ENCODE results near the gene NNAT. TPM values are rescaled to one million over a fixed set of nuclear protein-coding genes. Genes with fewer than 3 reads are reported as not detected.

Gene NNAT
- polyA plus RNA-seq, 1 donor from 2014 or later, result 996 TPM

DNA sequence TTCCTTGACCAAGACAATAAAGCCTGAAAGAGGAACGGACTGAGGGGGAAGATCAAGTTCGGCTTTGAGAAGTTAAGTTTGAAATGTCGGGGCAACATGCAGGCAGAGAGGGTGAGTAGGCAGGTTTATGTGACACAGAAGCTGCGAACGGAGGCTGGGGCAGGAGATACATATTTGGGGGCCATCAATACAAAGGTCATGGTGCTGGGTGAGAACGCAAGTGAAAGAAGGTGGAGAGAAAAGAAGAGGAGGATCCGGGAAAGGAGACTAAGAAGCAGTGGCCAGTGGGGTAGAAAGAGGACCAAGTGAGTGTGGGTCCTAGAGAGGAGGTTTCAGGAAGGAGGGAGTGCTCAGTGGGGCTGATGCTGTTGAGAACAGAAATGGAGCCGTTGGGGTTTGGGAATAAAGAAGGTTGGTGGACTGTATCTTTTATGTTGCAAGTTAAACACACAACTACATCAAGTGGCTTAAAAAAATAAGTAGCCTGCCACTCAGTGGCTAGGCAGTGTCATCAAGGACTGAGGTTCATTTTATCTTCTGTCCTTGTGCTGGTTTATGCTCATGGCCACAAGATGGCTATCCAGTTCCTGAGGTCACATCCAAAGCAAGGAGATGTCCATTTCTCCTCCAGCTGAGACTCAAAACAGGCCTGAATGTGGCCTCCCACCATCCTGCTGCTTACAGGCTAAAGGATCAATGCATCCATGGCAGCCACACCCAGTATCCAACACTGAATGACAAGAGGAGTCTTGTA is 8.3 kb downstream of the NNAT start:
- no peak overlapping the region for H2AFZ ChIP-seq (ENCODE audit: low read depth, low read length)
- H3K79me2 ChIP-seq (replicated peaks; ENCODE audit: insufficient read depth, low read length), result peaks cover 32% of the 10 kb centered on the region
- H3K4me2 ChIP-seq (ENCODE audit: low read length), result no peak overlapping the region
- no peak overlapping the region for H3K9ac ChIP-seq (ENCODE audit: low read length)
- no peak overlapping the region for H3K4me3 ChIP-seq (ENCODE audit: low read length)
- no peaks in the 10 kb centered on the region for H3F3A ChIP-seq (ENCODE audit: insufficient read depth, low read length, poor library complexity, severe bottlenecking)
- no peaks in the 10 kb centered on the region for H3K27me3 ChIP-seq (ENCODE audit: insufficient read depth, low read depth, low read length)
- no peaks in the 10 kb centered on the region for H3K9me3 ChIP-seq (ENCODE audit: low read length)
- TF ChIP-seq, protein P1, sequence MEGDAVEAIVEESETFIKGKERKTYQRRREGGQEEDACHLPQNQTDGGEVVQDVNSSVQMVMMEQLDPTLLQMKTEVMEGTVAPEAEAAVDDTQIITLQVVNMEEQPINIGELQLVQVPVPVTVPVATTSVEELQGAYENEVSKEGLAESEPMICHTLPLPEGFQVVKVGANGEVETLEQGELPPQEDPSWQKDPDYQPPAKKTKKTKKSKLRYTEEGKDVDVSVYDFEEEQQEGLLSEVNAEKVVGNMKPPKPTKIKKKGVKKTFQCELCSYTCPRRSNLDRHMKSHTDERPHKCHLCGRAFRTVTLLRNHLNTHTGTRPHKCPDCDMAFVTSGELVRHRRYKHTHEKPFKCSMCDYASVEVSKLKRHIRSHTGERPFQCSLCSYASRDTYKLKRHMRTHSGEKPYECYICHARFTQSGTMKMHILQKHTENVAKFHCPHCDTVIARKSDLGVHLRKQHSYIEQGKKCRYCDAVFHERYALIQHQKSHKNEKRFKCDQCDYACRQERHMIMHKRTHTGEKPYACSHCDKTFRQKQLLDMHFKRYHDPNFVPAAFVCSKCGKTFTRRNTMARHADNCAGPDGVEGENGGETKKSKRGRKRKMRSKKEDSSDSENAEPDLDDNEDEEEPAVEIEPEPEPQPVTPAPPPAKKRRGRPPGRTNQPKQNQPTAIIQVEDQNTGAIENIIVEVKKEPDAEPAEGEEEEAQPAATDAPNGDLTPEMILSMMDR (IDR thresholded peaks at IDR 0.05; ENCODE audit: poor library complexity, severe bottlenecking), result peak; percentile 12
- no peak for TF ChIP-seq EP300 (conservative IDR thresholded peaks at IDR 0.05; ENCODE audit: poor library complexity, severe bottlenecking)
- H4K20me1 ChIP-seq (ENCODE audit: insufficient read depth), result no peaks in the 10 kb centered on the region
- no peaks in the 10 kb centered on the region for H3K9me2 ChIP-seq (ENCODE audit: insufficient read depth, low read length)
- H3K27ac ChIP-seq (ENCODE audit: low read length), result no peak overlapping the region
- H3K36me3 ChIP-seq (ENCODE audit: insufficient read depth, low read length), result no peaks in the 10 kb centered on the region

DNA sequence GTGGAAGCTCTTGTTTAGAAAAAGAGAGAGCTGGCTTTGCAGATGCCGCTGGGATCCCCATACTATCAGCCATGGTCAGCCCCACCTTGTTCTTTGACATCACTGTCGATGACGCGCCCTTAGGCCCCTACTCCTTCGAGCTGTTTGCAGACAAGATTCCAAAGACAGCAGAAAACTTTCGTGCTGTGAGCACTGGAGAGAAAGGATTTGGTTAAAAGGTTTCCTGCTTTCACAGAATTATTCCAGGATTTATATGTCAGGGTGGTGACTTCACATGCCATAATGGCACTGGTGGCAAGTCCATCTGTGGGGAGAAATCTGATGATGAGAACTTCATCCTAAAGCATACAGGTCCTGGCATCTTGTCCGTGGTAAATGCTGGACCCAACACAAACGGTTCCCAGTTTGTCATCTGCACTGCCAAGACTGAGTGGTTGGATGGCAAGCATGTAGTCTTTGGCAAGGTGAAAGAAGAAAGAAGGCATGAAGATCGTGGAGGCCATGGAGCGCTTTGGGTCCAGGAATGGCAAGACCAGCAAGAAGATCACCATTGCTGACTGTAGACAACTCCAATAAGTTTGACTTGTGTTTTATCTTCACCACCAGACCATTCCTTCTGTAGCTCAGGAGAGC is 9.0 kb downstream of the NNAT start:
- Histone ChIP-seq H3K36me3 (ENCODE audit: insufficient read depth, low read length) (no peaks in the 10 kb centered on the region), H3K4me3 (ENCODE audit: low read length) (no peak overlapping the region), H3K4me2 (ENCODE audit: low read length) (no peak overlapping the region), H3K79me2 (replicated peaks; ENCODE audit: insufficient read depth, low read length) (peaks cover 25% of the 10 kb centered on the region), H3K9me2 (ENCODE audit: insufficient read depth, low read length) (no peaks in the 10 kb centered on the region), H4K20me1 (ENCODE audit: insufficient read depth) (no peaks in the 10 kb centered on the region), H3K9ac (ENCODE audit: low read length) (no peak overlapping the region), H3K27me3 (ENCODE audit: insufficient read depth, low read depth, low read length) (no peaks in the 10 kb centered on the region), H3K9me3 (ENCODE audit: low read length) (no peaks in the 10 kb centered on the region), H2AFZ (ENCODE audit: low read depth, low read length) (no peak overlapping the region), H3F3A (ENCODE audit: insufficient read depth, low read length, poor library complexity, severe bottlenecking) (no peaks in the 10 kb centered on the region), H3K27ac (ENCODE audit: low read length) (no peak overlapping the region)
- TF ChIP-seq POLR2AphosphoS5 (IDR thresholded peaks at IDR 0.05) (no peak), MXI1 (conservative IDR thresholded peaks at IDR 0.05; ENCODE audit: poor library complexity, severe bottlenecking) (no peak), TAF1 (IDR thresholded peaks at IDR 0.05; ENCODE audit: low read depth) (no peak), EP300 (conservative IDR thresholded peaks at IDR 0.05; ENCODE audit: poor library complexity, severe bottlenecking) (no peak), RAD21 (conservative IDR thresholded peaks at IDR 0.05) (no peak), EZH2 (IDR thresholded peaks at IDR 0.05; ENCODE audit: borderline replicate concordance, insufficient read depth, low read length, poor library complexity, severe bottlenecking) (no peak), SMC3 (conservative IDR thresholded peaks at IDR 0.05; ENCODE audit: poor library complexity) (no peak)
- TF ChIP-seq, protein P1 (IDR thresholded peaks at IDR 0.05; ENCODE audit: poor library complexity, severe bottlenecking), result no peak
- TF ChIP-seq, protein P2, sequence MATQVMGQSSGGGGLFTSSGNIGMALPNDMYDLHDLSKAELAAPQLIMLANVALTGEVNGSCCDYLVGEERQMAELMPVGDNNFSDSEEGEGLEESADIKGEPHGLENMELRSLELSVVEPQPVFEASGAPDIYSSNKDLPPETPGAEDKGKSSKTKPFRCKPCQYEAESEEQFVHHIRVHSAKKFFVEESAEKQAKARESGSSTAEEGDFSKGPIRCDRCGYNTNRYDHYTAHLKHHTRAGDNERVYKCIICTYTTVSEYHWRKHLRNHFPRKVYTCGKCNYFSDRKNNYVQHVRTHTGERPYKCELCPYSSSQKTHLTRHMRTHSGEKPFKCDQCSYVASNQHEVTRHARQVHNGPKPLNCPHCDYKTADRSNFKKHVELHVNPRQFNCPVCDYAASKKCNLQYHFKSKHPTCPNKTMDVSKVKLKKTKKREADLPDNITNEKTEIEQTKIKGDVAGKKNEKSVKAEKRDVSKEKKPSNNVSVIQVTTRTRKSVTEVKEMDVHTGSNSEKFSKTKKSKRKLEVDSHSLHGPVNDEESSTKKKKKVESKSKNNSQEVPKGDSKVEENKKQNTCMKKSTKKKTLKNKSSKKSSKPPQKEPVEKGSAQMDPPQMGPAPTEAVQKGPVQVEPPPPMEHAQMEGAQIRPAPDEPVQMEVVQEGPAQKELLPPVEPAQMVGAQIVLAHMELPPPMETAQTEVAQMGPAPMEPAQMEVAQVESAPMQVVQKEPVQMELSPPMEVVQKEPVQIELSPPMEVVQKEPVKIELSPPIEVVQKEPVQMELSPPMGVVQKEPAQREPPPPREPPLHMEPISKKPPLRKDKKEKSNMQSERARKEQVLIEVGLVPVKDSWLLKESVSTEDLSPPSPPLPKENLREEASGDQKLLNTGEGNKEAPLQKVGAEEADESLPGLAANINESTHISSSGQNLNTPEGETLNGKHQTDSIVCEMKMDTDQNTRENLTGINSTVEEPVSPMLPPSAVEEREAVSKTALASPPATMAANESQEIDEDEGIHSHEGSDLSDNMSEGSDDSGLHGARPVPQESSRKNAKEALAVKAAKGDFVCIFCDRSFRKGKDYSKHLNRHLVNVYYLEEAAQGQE (IDR thresholded peaks at IDR 0.05; ENCODE audit: borderline replicate concordance), result no peak

Data from neural cell (in vitro differentiated cells).